GM19467 (cell line): ENCODE measurements around the gene MAP3K2.

Source experiments
- ATAC-seq: cut with Tn5 transposase; IDR thresholded peaks from one replicate; pipeline ENCODE4 v1.9.1; 2021; ENCODE audit warnings: mild to moderate bottlenecking, moderate library complexity; ENCODE audit not compliant: unreplicated experiment

Gene MAP3K2

DNA sequence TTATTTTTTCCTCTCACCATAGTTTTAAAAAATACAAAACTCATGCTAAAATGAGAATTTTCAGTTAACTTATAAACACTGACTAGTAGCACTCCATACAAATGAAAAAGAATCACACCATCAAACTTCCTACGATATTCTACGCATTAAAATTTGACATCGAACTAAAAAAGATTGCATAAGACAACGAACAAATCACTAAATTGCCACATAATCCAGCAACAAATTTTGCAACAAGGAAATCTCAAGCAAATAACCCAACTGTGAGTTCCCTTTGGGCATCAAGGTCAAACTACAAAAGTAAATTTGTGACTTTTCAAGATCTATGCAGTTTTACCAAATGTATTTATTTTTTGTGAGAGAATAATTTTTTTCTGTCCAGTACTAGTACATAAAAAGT, 1.5 kb downstream of the MAP3K2 start:
- no peak for ATAC-seq

GRCh38 chr2:127384529-127384928, 3.2 kb downstream of the MAP3K2 start:
- ATAC-seq = no peak

- ATAC-seq = no peak
These were observed 4.9 kb downstream of the MAP3K2 start for GRCh38 chr2:127382831-127383230.

DNA sequence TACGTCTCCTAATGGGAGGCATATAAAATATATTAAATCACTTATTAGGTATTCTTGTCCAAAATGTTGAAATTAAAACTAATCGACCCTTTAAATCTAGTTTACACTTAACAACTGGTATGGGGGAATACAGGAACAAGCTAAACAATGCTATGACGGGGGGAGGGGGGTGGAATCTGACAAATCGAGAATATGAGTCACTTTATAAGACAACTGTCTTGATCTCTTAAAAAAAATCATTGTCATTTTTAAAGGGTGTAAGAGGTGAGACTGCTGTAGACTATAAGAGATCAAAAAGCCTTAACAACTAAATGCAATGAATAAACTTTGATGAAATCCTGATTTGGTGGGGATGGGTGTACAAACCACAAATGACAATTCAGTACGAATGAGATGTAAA, 6.0 kb downstream of the MAP3K2 start:
- no peak for ATAC-seq

DNA sequence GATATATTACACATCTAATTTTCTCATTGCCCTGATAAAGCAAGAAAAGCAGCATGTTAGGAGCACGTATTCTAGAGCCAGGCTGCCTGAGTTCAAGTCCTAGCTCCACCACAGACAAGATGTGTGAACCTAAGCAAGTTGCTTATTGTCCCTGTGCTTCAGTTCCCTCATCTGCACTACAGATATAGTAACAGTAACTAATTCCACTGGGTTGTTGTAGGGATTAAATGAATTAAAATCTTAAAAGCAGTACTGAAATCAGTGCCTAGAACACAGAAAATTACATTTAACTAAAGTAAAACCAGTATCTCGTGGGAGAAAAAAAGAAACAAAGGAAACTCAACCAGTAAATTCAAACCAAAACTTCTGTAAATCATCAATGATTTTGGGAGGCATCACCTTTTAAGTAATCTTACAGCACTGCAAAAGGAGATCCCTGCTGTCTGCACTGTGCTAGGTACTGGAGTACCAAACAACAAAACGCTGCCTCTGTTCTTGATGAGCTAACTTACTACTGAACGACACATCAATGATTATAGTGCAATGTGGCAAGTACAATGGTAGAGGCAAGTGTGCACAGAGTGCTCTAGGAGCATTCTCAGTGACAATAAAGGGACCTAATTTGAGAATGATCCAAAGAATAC, 7.9 kb downstream of the MAP3K2 start:
- ATAC-seq = no peak

DNA sequence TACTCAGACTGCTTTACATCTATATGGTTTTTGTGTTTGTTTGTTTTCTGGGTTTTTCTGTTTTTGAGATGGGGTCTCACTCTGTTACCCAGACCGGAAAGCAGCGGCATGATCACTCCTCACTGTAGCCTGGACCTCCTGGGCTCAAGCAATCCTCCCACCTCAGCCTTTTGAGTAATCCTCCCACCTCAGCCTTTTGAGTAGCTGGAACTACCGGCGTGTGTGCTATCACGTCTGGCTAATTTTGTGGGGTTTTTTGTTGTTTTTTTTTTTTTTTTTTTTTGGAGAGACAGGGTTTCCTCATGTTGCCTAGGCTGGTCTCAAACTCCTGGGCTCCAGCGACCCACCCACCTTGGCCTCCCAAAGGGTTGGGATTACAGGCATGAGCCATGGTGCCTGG, 9.1 kb downstream of the MAP3K2 start:
- no peak for ATAC-seq

DNA sequence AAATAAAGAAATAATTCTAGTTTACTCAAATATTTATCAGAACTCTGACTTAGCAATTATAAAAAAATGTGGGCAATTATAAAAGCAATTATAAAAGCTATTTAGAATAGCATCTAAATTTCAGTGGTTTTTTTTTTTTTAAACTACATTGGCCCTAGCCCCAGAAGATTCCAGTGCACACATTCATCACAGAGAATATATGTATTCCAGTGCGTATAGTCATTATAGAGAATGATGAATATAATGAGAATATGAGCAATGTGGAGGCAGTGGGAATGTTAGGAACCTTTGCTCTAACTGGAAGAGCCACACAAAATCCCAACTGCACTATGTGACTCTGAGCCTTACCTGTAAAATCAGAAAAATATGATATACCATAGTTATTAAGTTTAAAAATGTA, 10.5 kb downstream of the MAP3K2 start:
- ATAC-seq = no peak

- ATAC-seq = no peak
These were observed 11.5 kb downstream of the MAP3K2 start for GRCh38 chr2:127376257-127376656.

DNA sequence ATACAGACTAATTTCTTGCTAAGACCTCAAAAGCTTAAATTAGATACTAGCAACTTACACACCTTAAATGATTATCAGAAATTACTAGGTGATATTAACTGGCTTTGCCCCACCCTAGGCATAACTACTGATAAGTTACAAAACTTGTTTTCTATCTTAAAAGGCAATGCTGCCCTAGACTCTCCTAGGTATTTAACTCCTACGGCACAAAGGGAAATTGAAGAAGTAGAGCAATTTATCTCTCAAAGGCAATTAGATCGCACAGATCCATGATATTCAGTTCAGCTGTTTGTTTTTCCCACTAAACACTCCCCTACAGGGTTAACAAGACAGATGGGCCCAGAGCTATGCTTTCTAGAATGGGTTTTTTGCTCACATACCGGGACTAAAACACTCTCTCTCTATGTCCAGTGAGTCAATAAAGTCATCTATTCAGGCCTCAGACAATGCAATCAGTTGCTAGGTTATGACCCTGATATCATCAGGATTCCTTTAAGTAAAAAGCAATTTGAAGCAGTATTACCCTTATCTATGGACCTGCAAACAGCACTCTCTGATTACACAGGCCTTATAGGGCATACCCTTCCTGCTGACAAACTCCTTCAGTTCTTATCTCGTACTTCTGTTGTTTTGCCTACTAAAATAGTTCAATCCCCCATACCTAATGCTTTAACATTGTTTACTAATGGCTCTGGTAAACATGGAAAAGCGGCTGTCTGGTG, 14.3 kb downstream of the MAP3K2 start:
- ATAC-seq = no peak

GRCh38 chr2:127371037-127371436, 16.7 kb downstream of the MAP3K2 start:
- ATAC-seq = no peak

- ATAC-seq = no peak
These were observed 17.8 kb downstream of the MAP3K2 start for GRCh38 chr2:127370010-127370409.

- no peak for ATAC-seq
These were observed 22.5 kb downstream of the MAP3K2 start for GRCh38 chr2:127365211-127365643.

DNA sequence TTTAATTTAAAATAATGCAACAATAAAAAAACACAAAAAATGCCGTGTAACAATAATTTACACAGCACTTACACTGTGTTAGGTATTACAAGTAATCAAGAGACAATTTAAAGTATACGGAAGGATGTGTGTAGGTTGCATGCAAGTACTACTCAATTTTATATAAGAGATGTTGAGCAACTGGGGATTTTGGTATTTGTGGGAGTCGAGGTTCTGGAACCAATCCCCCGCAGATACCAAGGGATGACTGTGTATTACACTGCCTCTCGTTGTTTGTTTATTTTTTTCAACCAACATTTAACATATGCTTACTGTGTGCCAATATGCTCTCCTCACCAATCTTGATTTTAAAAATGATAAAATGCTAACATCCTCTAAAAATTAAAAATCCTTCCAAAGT, 24.8 kb downstream of the MAP3K2 start:
- ATAC-seq = no peak

GRCh38 chr2:127361929-127362885, 25.6 kb downstream of the MAP3K2 start:
- no peak for ATAC-seq

DNA sequence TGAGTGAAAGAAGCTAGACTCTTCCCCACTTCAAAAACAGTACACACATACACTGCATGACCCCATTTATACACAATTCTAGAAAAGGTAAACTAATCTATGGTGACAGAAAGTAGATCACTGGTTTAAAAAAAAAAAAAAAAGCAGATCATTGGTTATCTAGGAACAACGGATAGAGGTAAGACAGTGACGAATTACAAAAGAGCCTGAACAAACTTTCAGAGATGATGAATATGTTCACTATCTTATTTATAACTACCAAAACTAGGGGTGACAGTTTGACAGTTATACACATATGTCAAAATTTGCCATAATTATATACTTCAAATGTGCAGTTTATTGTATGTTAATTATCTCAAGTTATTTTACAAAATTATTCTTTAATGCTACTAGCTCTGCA, 27.5 kb downstream of the MAP3K2 start:
- ATAC-seq = no peak

DNA sequence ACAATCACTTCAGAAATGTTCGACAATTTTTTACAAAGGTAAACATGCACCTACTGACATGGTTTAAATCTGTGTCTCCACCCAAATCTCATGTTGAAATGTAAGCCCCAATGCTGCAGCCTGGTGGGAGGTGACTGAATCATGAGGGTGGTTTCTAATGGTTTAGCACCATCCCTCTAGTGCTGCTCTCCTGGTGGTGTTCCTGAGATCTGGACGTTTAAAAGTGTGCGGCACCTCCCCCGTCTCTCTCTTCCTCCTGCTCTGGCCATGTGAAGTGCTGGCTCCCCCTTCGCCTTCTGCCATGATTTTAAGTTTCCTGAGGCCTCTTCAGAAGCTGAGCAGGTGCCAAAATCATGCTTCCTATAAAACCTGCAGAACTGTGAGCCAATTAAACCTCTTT, 28.3 kb downstream of the MAP3K2 start:
- no peak for ATAC-seq

- ATAC-seq = no peak
These were observed 28.8 kb downstream of the MAP3K2 start for GRCh38 chr2:127358971-127359370.

GRCh38 chr2:127358044-127358443, 29.7 kb downstream of the MAP3K2 start:
- ATAC-seq = no peak

DNA sequence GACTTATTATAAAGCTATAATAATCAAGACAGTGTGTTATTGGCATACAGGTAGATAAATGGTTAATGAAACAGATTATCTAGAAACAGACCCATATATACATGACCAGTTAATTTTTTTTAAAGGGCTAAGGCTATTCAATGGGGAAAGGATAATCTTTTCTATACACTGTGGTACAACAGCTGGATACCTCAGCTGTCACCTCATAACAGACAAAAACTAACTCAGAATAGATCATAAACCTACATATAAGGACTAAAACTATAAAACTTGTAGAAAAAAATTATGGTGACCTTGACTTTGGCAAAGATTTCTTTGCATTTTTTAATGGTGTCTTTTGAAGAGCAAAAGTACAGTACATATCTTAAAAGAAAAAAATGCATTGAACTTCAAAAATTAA, 30.2 kb downstream of the MAP3K2 start:
- no peak for ATAC-seq

- no peak for ATAC-seq
These were observed 31.2 kb downstream of the MAP3K2 start for GRCh38 chr2:127356531-127356930.

GRCh38 chr2:127355407-127356008, 32.3 kb downstream of the MAP3K2 start:
- no peak for ATAC-seq
